Kidney (tissue), 14 donors: ENCODE results near the gene ANKRD23. TPM values are rescaled to one million over a fixed set of nuclear protein-coding genes. Genes with fewer than 3 reads are reported as not detected.

Experiments used
- DNase-seq, 5 donors: peaks; one replicate each; pipeline ENCODE4 v3.0.0-alpha.2; 2013 to 2020
- FAIRE-seq: peaks from 2 replicates; lab custom pipeline; 2012; peaks lifted over from hg19 to GRCh38; lab: Jason Lieb, UNC
- H3K27ac ChIP-seq, 2 donors: one replicate each; pipeline ENCODE4 v1.7.0; 2013; ENCODE audit warnings: low read depth in 2 of 2, low read length in 2 of 2, inconsistent platforms in 1 of 2
- H3K27me3 ChIP-seq: one replicate; pipeline ENCODE4 v1.7.1; 2013; ENCODE audit warnings: low read length, inconsistent platforms; ENCODE audit not compliant: control insufficient read depth, insufficient read depth
- H3K36me3 ChIP-seq, 3 donors: one replicate each; pipeline versions ENCODE4 v1.7.0 to v1.7.1; 2013; ENCODE audit warnings: low read length in 3 of 3, control low read depth in 1 of 3, inconsistent platforms in 1 of 3; ENCODE audit not compliant: insufficient read depth in 3 of 3, control insufficient read depth in 2 of 3
- H3K4me1 ChIP-seq, 3 donors: one replicate each; pipeline versions ENCODE4 v1.7.0 to v1.7.1; 2013; ENCODE audit warnings: low read length in 3 of 3, inconsistent platforms in 1 of 3, low read depth in 1 of 3; ENCODE audit not compliant: control insufficient read depth in 2 of 3, insufficient read depth in 2 of 3
- H3K4me3 ChIP-seq, 3 donors: one replicate each; pipeline versions ENCODE4 v1.7.0 to v1.8.1; 2013; ENCODE audit warnings: low read length in 3 of 3, control low read depth in 1 of 3, inconsistent platforms in 1 of 3
- H3K9ac ChIP-seq, 3 donors: one replicate each; pipeline versions ENCODE4 v1.7.0 to v1.7.1; 2013; ENCODE audit warnings: low read length in 3 of 3, control low read depth in 1 of 3, inconsistent platforms in 1 of 3
- H3K9me3 ChIP-seq, 3 donors: one replicate each; pipeline versions ENCODE4 v1.7.0 to v1.7.1; 2013; ENCODE audit warnings: low read length in 3 of 3, control low read depth in 1 of 3, inconsistent platforms in 1 of 3; ENCODE audit not compliant: control insufficient read depth in 2 of 3, insufficient read depth in 1 of 3
- intact Hi-C: fragments of 100-400 bp; cut with DNase I; formaldehyde crosslinking; loops from one replicate; pipeline ENCODE4 v1.11.1; 2022
- polyA plus RNA-seq: library from polyadenylated mRNA; stranded (reverse); fragments of 350-450 nt; fragmentation: Illumina TruSeq; extraction: RNeasy Lipid Tissue Mini Kit (QIAGEN cat#74804); gene quantifications from one replicate; pipeline ENCODE4 v1.2.3, GENCODE V29; 2014; ENCODE audit warnings: low read depth, low replicate concordance; ENCODE audit not compliant: insufficient read depth
- total RNA-seq: library from RNA; stranded (reverse); fragmentation: NEBNext Ultra II Directional; extraction: Animal tissue kit (Norgen Biotek cat#: 25700); gene quantifications from one replicate; pipeline ENCODE4 v1.2.1, GENCODE V29; 2021
- TF ChIP-seq, protein P1 (sequence below): IDR thresholded peaks from 3 replicates; pipeline ENCODE4 v1.5.1; 2012; ENCODE audit warnings: mild to moderate bottlenecking, moderate library complexity, borderline replicate concordance; ENCODE audit not compliant: insufficient read depth; ENCODE audit errors: extremely low read depth
- donor health status: control.
- donor health status: control.
- donor health status: control.
- donor health status: control.
- donor health status: control.
- donor health status: DM: yes; HTN: yes; CAD: no.
- donor health status: Normal renal cell carcinoma (clear cell type).

ANKRD23 gene
- total and polyA plus RNA-seq, 2 donors from 2014 or later: 1.6 to 4.0 TPM

DNA sequence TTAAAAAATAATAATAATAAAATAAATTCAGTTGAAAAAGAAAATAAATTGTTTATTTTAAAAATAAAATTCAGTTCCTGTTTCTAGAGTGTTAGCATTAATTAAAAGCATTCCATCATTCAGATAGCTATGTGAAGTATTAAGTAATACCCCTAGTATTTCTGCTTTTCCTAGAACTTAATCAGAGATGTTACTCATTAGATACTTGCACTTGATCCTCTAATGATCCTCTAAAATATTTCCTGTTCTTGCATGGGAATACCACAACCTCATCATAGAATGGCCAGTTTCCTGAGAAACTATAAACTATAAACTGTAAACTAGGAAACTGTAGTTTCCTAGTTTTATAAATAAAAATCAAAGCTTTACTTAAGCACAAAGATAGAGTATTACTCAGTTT, 38.8 kb downstream of the ANKRD23 start:
- no peaks in the 10 kb centered on the region for H3K9me3 ChIP-seq
- no peak overlapping the region for H3K4me3 ChIP-seq
- H3K4me1 ChIP-seq: peaks cover 0 to 4% (median 0%) of the 10 kb centered on the region in 3 donors
- DNase-seq (no peak), FAIRE-seq (no peak)
- TF ChIP-seq, protein P1, sequence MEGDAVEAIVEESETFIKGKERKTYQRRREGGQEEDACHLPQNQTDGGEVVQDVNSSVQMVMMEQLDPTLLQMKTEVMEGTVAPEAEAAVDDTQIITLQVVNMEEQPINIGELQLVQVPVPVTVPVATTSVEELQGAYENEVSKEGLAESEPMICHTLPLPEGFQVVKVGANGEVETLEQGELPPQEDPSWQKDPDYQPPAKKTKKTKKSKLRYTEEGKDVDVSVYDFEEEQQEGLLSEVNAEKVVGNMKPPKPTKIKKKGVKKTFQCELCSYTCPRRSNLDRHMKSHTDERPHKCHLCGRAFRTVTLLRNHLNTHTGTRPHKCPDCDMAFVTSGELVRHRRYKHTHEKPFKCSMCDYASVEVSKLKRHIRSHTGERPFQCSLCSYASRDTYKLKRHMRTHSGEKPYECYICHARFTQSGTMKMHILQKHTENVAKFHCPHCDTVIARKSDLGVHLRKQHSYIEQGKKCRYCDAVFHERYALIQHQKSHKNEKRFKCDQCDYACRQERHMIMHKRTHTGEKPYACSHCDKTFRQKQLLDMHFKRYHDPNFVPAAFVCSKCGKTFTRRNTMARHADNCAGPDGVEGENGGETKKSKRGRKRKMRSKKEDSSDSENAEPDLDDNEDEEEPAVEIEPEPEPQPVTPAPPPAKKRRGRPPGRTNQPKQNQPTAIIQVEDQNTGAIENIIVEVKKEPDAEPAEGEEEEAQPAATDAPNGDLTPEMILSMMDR: no peak
- H3K9ac ChIP-seq: no peak overlapping the region
- H3K27ac ChIP-seq: no peak overlapping the region
- H3K36me3 ChIP-seq: peaks cover 0 to 9% (median 5%) of the 10 kb centered on the region in 3 donors
- H3K27me3 ChIP-seq: no peaks in the 10 kb centered on the region
- intact Hi-C loops: no loop called here

DNA sequence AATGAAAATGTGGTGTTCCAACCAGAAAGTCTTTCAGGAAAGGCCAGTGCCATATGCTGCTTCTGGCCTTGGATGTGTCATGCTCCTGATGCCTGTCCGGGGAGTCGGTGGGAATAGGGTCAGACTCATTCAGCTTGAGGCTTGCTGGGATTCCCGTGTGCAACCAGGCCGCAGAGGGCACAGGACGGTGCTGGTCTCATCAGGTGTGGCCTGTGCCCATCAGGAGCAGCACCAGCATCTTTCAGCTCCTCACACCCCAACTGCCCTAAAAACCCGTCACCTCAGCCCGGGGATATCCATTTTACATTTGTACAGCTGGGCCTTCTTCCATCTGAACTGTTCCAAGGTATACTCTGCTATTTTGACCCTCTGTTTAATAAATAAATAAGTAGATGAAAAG, 41.1 kb downstream of the ANKRD23 start:
- DNase-seq: peak in 1 of 5 donors; percentile 41
- H3K36me3 ChIP-seq: peaks cover 5 to 9% (median 5%) of the 10 kb centered on the region in 3 donors
- no peaks in the 10 kb centered on the region for H3K9me3 ChIP-seq
- H3K27me3 ChIP-seq: no peaks in the 10 kb centered on the region
- no peak for FAIRE-seq
- intact Hi-C loops: no loop called here
- peaks cover 0 to 4% (median 0%) of the 10 kb centered on the region in 3 donors for H3K4me1 ChIP-seq
- TF ChIP-seq, protein P1: no peak
- H3K27ac ChIP-seq: no peak overlapping the region
- no peak overlapping the region for H3K4me3 ChIP-seq
- H3K9ac ChIP-seq: no peak overlapping the region

DNA sequence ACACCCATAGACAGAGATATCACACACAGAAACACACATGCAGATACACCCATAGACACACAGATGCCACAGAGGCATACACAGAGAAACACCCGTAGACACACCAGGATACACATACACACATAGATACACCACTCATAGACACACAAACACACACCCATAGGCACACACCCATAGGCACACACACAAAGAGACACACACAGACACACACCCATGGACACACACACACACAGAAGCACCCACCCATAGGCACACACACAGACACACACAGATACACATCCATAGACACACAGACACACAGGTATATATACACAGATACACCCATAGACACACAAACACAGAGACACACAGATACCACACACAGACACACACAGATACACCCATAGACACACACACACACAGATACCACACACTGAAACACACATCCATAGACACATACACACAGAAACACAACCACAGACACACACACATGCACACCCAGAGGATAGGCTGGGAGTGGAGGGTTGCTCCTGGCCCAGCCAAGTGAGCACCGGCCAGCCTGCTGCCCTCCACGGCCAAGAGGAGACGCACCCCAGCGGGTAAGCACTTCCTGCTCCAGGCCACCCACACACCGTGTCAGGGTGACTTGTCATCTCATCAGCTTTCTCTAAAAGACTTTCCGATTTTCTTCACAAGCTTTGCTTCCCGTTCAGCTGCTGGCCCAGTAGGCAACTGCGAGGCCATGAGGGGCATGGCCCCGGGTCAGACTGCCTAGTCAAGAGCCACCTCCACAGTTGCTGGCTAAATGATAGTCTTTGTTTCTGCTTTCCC, 41.8 kb downstream of the ANKRD23 start:
- no peak overlapping the region for H3K9ac ChIP-seq
- no peaks in the 10 kb centered on the region for H3K27me3 ChIP-seq
- peaks cover 0 to 4% (median 0%) of the 10 kb centered on the region in 3 donors for H3K4me1 ChIP-seq
- DNase-seq (peak in 1 of 5 donors; percentile 53), FAIRE-seq (no peak)
- intact Hi-C loops: no loop called here
- H3K9me3 ChIP-seq: no peaks in the 10 kb centered on the region
- peaks cover 5 to 9% (median 5%) of the 10 kb centered on the region in 3 donors for H3K36me3 ChIP-seq
- TF ChIP-seq, protein P1: no peak
- no peak overlapping the region for H3K4me3 ChIP-seq
- H3K27ac ChIP-seq: no peak overlapping the region
